Measurements from ENCODE around the gene WDR33. TPM values are rescaled to one million over a fixed set of nuclear protein-coding genes. Genes with fewer than 3 reads are reported as not detected.

The WDR33 gene
- total RNA-seq = 51.6 TPM

GRCh38 chr2:127810619-127811396, at the start of gene WDR33:
WDR33 (minus strand) TSS chr2:127811171; CDS start chr2:127770981, 40,190 bp downstream.

GRCh38 chr2:127701193-127701650, 109.7 kb downstream of the WDR33 start, which contains the start of gene SFT2D3:
SFT2D3 (plus strand) TSS chr2:127701497; CDS start chr2:127701529, 32 bp downstream.

GRCh38 chr2:127675331-127676261, 135.4 kb downstream of the WDR33 start, which contains the start of gene LIMS2:
LIMS2 (minus strand) TSS chr2:127675530; CDS start chr2:127675024, 506 bp downstream.

Small RNA genes within 50 kb of the gene (small RNA-seq; reads per million reads assigned to genes)
- gene RF00017 (ENCODE audit: low replicate concordance) (not detected), gene RF00019 (ENCODE audit: low replicate concordance) (not detected), gene RNU6-395P (ENCODE audit: low replicate concordance) (not detected), gene RNY4P7 (ENCODE audit: low replicate concordance) (0.07 reads per million)

Other genes with a start within 250 kb of the WDR33 start
- 0.18 TPM for gene GPR17, start 165.0 kb downstream of the WDR33 start, total RNA-seq
- gene LIMS2, start 135.6 kb downstream of the WDR33 start, total RNA-seq = 13.8 TPM
- gene SFT2D3, start 109.7 kb downstream of the WDR33 start, total RNA-seq = 8.6 TPM
- gene POLR2D, start 47.0 kb upstream of the WDR33 start, total RNA-seq = 27.4 TPM
- gene AMMECR1L, start 74.8 kb upstream of the WDR33 start, total RNA-seq = 15.4 TPM
- gene SAP130, start 216.9 kb upstream of the WDR33 start, total RNA-seq = 11.2 TPM